ENCODE measurements around the gene CALML4. TPM values are rescaled to one million over a fixed set of nuclear protein-coding genes. Genes with fewer than 3 reads are reported as not detected.
"Not testable (repeated sequence)": the region's sequence is repeated elsewhere in the genome, so short reads cannot be mapped to it uniquely, and the experiment has no call there.

Gene CALML4
- total RNA-seq, 4 donors from 2014 or later = 1.6 to 5.3 (median 3.3) TPM

DNA sequence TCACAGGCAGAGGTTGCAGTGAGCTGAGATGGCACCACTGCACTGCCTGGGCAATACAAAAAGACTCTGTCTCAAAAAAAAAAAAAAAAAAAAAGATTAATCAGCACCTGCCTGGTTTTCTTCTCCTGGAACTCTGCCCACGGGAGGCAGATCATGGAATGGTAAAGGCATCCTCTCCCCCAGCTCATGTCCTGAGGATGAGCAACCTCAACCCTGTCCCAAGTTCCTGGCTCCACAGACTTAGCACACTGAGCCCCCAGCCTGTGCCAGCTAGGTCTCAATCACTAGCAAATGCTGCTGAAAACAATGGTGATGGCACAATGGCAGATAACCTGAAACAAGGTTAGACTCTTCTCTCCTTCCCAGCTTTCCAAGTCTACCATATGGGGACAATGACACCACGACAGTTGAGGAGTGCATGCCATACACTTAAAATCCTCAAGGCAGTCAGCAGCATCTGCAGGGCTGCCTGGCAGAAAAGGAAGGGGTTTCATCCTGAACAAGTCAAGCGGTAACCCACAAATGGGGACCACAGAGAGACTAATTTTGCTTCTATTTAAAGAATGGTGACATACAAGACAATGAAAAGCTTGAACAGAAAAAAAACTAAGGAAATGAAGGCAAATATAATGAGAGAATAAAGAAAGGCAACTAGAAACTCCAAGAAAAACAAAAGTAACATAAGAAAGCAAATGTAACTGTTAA lies 19.6 kb upstream of the CALML4 start:
- H3K27me3 ChIP-seq = no peaks in the 10 kb centered on the region
- H3K4me3 ChIP-seq = no peak overlapping the region
- DNase-seq = no peak
- H3K4me1 ChIP-seq = peaks cover 13 to 26% (median 15%) of the 10 kb centered on the region in 3 donors
- TF ChIP-seq POLR2A (IDR thresholded peaks at IDR 0.05) = no peak
- TF ChIP-seq, protein P1, sequence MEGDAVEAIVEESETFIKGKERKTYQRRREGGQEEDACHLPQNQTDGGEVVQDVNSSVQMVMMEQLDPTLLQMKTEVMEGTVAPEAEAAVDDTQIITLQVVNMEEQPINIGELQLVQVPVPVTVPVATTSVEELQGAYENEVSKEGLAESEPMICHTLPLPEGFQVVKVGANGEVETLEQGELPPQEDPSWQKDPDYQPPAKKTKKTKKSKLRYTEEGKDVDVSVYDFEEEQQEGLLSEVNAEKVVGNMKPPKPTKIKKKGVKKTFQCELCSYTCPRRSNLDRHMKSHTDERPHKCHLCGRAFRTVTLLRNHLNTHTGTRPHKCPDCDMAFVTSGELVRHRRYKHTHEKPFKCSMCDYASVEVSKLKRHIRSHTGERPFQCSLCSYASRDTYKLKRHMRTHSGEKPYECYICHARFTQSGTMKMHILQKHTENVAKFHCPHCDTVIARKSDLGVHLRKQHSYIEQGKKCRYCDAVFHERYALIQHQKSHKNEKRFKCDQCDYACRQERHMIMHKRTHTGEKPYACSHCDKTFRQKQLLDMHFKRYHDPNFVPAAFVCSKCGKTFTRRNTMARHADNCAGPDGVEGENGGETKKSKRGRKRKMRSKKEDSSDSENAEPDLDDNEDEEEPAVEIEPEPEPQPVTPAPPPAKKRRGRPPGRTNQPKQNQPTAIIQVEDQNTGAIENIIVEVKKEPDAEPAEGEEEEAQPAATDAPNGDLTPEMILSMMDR (IDR thresholded peaks at IDR 0.05) = no peak
- no peak overlapping the region for H3K27ac ChIP-seq
- 55 to 56% methylated on average over 2 to 3 of the region's 3 CpGs for WGBS, 2 donors
- H3K36me3 ChIP-seq = no peaks in the 10 kb centered on the region
- no peaks in the 10 kb centered on the region for H3K9me3 ChIP-seq
- intact Hi-C loops (cut with DNase I) = no loop called here

DNA sequence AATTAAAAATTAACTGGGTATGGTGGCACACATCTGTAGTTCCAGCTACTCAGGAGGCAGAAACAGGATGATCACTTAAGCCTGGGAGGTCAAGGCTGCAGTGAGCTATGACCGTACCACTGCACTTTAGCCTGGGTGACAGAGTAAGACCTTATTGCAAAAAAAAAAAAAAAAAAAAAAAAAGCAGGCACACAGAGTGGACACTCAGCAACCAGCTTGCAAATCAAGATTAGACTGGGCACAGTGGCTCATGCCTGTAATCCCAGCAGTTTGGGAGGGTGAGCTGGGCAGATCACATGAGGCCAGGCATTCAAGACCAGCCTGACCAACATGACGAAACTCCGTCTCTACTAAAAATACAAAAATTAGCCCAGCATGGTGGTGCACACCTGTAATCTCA lies 19.0 kb upstream of the CALML4 start:
- TF ChIP-seq POLR2A (IDR thresholded peaks at IDR 0.05) = no peak
- TF ChIP-seq, protein P1 (IDR thresholded peaks at IDR 0.05) = no peak
- intact Hi-C loops (cut with DNase I) = no loop called here
- peaks cover 0 to under 1% (median 0%) of the 10 kb centered on the region in 3 donors for H3K36me3 ChIP-seq
- DNase-seq = no peak
- H3K9me3 ChIP-seq = no peaks in the 10 kb centered on the region
- peaks cover 13 to 26% (median 15%) of the 10 kb centered on the region in 3 donors for H3K4me1 ChIP-seq
- H3K27ac ChIP-seq = no peak overlapping the region
- WGBS, 2 donors = 85 to 90% methylated on average over 3 of the region's 3 CpGs
- H3K4me3 ChIP-seq = no peak overlapping the region
- H3K27me3 ChIP-seq = no peaks in the 10 kb centered on the region

DNA sequence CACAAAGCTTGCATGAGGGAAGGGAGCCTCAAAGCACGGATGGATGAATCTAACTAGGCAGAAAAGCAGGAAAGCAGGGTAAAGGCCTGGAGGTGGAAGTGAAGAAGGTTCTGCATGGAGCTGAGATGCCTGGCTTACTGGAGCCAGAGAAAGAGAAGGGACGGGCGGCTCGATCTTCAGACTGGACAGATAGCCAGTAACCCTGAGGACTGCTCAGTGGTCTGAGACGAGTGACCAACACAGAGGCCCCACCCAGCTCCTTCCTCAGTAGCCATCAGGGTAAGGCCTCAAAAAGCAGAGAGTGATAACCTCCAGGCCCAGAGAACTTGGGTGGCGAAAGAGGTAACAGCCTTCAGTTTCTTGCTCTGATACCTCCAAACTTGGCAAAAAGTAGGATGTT lies 18.0 kb upstream of the CALML4 start:
- WGBS, 2 donors = 94 to 96% methylated on average over 6 of the region's 6 CpGs
- no peak for TF ChIP-seq POLR2A (IDR thresholded peaks at IDR 0.05)
- TF ChIP-seq, protein P1 (IDR thresholded peaks at IDR 0.05) = no peak
- DNase-seq = no peak

DNA sequence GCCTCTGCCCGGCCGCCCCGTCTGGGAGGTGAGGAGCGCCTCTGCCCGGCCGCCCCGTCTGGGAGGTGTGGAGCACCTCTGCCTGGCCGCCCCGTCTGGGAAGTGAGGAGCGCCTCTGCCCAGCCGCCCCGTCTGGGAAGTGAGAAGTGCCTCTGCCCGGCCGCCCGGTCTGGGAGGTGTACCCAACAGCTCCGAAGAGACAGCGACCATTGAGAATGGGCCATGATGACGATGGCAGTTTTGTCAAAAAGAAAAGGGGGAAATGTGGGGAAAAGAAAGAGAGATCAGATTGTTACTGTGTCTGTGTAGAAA lies 17.3 kb upstream of the CALML4 start:
- 80 to 100% methylated on average over 1 of the region's 18 CpGs for WGBS, 2 donors
- H3K9me3 ChIP-seq; intact Hi-C loops (cut with DNase I); H3K4me3 ChIP-seq; H3K27ac ChIP-seq; DNase-seq; H3K4me1 ChIP-seq; H3K27me3 ChIP-seq: not testable (repeated sequence)
- H3K36me3 ChIP-seq = peaks cover 0 to 18% (median 0%) of the 10 kb centered on the region in 3 donors

More for the DNA sequence above, 18.0 kb upstream of the CALML4 start:
- Histone ChIP-seq H3K27me3 (no peaks in the 10 kb centered on the region), H3K27ac (no peak overlapping the region), H3K4me3 (no peak overlapping the region), H3K36me3 (peaks cover 0 to 10% (median 0%) of the 10 kb centered on the region in 3 donors), H3K9me3 (no peaks in the 10 kb centered on the region), H3K4me1 (peaks cover 6 to 17% (median 9%) of the 10 kb centered on the region in 3 donors)
- intact Hi-C loops (cut with DNase I) = no loop called here

DNA sequence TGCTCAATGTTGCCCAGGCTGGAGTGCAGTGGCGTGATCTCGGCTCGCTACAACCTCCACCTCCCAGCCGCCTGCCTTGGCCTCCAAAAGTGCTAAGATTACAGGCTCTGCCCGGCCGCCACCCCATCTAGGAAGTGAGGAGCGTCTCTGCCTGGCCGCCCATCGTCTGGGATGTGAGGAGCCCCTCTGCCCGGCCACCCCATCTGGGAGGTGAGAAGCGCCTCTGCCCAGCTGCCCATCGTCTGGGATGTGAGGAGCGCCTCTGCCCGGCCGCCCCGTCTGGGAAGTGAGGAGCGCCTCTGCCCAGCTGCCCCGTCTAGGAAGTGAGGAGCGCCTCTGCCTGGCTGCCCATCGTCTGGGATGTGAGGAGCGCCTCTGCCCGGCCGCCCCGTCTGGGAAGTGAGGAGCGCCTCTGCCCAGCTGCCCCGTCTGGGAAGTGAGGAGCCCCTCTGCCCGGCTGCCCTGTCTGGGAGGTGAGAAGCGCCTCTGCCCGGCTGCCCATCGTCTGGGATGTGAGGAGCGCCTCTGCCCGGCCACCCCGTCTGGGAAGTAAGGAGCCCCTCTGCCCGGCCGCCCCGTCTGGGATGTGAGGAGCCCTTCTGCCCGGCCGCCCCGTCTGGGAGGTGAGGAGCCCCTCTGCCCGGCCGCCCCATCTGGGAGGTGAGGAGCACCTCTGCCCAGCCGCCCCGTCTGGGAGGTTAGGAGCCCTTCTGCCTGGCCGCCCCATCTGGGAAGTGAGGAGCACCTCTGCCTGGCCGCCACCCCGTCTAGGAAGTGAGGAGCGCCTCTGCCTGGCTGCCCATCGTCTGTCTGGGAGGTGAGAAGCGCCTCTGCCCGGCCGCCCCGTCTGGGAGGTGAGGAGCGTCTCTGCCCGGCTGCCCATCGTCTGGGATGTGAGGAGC lies 16.6 kb upstream of the CALML4 start:
- peaks cover 0 to 22% (median 0%) of the 10 kb centered on the region in 3 donors for H3K36me3 ChIP-seq
- WGBS, 2 donors = no CpG with 5 or more reads among the region's 55 CpGs
- DNase-seq; H3K27me3 ChIP-seq; H3K4me3 ChIP-seq; intact Hi-C loops (cut with DNase I); H3K27ac ChIP-seq; H3K4me1 ChIP-seq; H3K9me3 ChIP-seq: not testable (repeated sequence)

DNA sequence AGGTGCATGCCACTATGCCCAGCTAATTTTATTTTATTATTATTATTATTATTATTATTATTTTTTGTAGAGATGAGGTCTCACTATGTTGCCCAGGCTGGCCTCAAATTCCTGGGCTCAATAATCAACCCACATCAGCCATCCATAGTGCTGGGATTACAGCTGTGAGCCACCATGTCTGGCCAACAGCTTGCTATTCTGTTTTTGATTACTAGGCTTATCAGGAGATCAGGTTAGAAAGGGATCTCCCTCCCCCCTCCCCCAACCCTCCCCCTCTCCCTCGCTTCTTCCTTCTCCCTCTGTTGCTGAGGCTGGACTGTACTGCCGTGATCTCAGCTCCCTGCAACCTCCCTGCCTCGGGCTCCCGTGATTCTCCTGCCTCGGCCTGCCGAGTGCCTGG lies 15.8 kb upstream of the CALML4 start:
- no peaks in the 10 kb centered on the region for H3K27me3 ChIP-seq
- peaks cover 0 to 27% (median 0%) of the 10 kb centered on the region in 3 donors for H3K36me3 ChIP-seq
- no peak overlapping the region for H3K27ac ChIP-seq
- DNase-seq = no peak
- WGBS, 2 donors = 93 to 100% methylated on average over 3 to 5 of the region's 6 CpGs
- H3K4me3 ChIP-seq = no peak overlapping the region
- H3K9me3 ChIP-seq = no peaks in the 10 kb centered on the region
- intact Hi-C loops (cut with DNase I) = no loop called here
- peaks cover 0 to 6% (median 0%) of the 10 kb centered on the region in 3 donors for H3K4me1 ChIP-seq
- TF ChIP-seq, protein P1 (IDR thresholded peaks at IDR 0.05) = no peak
- TF ChIP-seq POLR2A (IDR thresholded peaks at IDR 0.05) = no peak
